ENCODE results near the gene RIOK3. TPM values are rescaled to one million over a fixed set of nuclear protein-coding genes. Genes with fewer than 3 reads are reported as not detected.
"Not testable (repeated sequence)": the region's sequence is repeated elsewhere in the genome, so short reads cannot be mapped to it uniquely, and the experiment has no call there.

Gene RIOK3
- total RNA-seq, 1 donor from 2014 or later = 73.4 TPM

DNA sequence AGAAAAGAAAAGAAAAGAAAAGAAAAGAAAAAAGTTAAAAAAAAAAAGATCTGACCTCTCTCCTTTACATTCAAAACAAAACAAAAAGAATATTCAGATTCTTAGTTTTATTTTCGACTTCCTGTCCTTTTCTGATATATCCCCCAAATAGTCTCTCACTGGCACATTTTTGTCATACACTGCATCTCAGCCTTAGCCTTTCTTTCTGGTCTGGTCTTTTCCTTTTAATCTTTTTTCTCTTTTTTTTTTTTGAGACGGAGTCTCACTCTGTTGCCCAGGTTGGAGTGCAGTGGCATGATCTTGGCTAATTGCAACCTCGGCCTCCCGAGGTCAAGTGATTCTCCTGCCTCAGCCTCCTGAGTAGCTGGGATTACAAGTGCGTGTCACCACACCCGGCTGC lies 1.6 kb upstream of the RIOK3 start:
- DNase-seq (ENCODE audit: low spot score) = no peak

- DNase-seq (ENCODE audit: low spot score) = no peak
Measured at GRCh38 chr18:23452347-23452727, 750 bp upstream of the RIOK3 start.

- peak; percentile 49 for DNase-seq (ENCODE audit: low spot score)
Measured at GRCh38 chr18:23453680-23454058, 582 bp downstream of the RIOK3 start.

GRCh38 chr18:23456835-23457234 lies 3.7 kb downstream of the RIOK3 start:
- DNase-seq (ENCODE audit: low spot score) = no peak

DNA sequence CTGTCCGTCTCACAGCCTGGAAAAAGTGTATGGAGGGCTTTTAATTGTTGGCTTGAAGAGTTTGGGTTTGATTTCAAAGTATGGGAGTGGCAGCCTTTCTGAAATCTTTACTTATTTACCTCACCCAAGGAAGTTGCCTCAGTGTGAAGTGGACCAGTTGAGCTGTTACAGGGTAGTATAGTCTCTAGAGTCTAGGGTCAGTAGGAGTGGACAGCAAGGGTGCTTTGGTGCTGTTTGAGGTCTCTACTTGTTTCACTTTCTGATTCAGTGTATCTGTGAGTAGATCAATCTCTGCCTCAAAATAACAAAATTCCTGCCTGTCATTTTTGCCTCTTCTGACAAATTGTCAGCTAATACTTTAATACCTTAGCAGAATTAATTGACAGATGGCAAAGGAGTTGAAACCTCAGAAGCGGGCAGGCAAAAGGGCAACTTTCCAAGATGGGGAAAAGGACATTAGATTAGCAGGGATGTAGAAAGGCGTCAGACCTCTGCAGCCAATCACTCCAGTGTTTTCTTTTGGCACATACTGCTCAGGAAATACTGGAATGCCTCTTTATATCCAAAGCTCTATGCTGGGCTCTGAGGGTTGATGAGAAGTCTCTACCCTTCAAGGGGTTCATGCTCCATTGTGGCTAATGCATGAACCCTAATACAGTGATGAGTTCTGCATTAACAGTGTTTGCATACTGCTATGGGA lies 5.9 kb downstream of the RIOK3 start:
- DNase-seq (ENCODE audit: low spot score) = no peak

DNA sequence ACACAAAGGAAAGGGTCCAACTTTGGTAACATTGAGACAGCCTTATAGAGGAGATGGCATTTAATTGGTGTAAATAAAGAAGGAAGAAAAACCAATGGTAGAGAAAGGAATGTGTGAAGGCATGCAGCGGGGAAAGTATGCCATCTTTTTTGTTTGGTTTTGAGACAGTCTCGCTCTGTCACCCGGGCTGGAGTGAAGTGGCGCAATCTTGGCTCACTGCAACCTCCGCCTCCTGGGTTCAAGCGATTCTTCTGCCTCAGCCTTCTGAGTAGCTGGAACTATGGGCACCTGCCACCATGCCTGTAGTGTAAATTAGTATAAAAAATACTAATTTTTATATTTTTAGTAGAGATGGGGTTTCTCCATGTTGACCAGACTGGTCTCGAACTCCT lies 6.4 kb downstream of the RIOK3 start:
- no peak for DNase-seq (ENCODE audit: low spot score)

- DNase-seq (ENCODE audit: low spot score) = no peak
Measured at GRCh38 chr18:23460285-23461273, 7.5 kb downstream of the RIOK3 start.

DNA sequence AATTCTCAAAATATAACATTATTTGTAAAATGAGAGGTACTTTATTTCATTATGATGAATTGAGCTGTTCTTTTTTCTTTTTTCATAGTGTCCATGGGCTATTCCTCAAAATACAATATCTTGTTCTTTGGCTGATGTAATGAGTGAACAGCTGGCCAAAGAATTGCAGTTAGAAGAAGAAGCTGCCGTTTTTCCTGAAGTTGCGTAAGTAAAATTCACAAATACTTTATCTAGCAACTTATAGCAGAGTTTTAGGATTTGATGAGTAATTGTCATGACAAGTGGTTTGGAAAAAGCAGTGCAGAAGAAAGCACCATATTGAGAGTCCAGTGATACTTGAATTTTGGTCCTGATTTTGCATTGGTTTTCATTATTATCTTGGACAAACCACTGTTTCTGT lies 9.8 kb downstream of the RIOK3 start:
- no peak for DNase-seq (ENCODE audit: low spot score)

DNA sequence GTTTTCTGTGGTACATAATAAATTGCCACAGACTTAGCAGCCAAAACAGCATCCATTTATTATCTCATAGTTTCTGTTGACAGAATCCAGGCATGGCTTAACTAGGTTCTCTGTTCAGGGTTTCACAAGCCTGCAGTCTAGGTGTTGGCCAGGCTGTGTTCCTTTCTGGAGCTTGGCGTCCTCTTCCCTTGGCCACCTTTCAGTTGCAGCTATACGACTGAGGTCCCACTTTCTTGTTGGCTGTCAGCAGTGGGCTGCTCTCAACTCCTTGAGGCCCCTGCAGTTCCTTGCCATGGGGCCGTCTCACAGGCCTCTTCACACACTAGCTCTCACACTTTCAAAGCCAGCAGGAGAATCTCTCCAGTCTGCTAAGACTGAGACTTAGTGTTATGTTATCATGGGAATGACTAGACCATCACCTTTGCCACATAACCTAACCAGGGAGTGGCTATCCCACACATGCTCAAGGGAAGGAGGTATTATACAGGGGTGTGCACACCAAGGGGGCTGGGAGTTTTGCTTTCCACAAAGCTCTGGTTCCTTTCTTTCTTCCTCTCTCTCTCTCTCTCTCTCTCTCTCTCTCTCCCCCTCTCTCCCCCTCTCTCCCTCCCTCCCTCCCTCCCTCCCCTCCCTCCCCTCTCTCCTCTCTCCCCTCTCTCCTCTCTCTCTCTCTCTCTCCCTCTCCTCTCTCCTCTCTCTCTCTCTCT lies 15.8 kb downstream of the RIOK3 start:
- no peak for DNase-seq (ENCODE audit: low spot score)

- DNase-seq (ENCODE audit: low spot score) = no peak
Measured at GRCh38 chr18:23470620-23471387, 17.7 kb downstream of the RIOK3 start.

- DNase-seq (ENCODE audit: low spot score) = no peak
Measured at GRCh38 chr18:23471486-23471885, 18.4 kb downstream of the RIOK3 start.

DNA sequence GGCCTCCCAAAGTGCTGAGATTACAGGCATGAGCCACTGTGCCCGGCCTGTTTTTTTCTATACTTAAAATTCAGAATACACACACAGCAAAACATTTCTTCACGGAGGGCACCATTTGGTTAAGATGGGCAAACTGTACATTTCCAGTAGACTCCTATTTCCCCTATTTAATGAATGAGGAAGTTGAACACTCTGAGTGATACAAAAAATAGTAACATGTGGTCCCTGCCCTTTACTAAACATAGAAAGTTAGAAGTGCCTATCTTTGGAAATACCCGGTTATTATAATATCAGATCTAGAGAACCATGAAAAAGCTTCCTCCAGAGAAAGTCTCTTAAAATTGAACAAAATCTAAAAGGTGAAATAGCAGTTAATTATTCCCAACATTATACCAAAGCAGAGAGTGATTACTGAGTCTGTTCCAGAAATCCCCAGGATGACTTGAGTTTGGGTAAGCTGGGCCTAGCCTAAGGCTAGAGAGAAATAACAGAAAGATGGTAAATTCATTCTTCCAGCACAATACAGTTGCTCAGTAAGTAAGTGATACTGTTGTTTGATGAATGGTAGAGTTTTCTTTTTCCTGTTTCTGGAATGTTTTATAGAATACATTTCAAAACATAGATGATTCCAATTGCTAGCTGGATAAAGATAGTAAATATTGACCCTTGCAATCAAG lies 26.9 kb downstream of the RIOK3 start:
- no peak for DNase-seq (ENCODE audit: low spot score)

- no peak for DNase-seq (ENCODE audit: low spot score)
Measured at GRCh38 chr18:23484561-23485182, 31.6 kb downstream of the RIOK3 start.

GRCh38 chr18:23485386-23485785 lies 32.3 kb downstream of the RIOK3 start:
- DNase-seq (ENCODE audit: low spot score) = no peak

- no peak for DNase-seq (ENCODE audit: low spot score)
Measured at GRCh38 chr18:23487738-23488570, 34.9 kb downstream of the RIOK3 start.

DNA sequence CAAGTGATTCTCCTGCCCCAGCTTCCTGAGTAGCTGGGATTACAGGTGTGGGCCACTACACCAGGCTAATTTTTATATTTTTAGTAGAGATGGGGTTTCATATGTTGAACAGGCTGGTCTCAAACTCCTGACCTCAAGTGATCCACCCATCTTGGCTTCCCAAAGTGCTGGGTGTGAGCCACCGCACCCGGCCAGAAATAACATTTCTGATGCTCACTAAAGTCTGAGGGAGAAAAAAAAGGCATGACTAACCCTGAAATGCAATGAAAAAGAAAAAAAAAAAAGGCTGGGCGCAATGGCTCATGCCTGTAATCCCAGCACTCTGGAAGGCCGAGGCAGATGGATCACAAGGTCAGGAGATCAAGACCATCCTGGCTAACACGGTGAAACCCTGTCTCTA lies 36.5 kb downstream of the RIOK3 start:
- DNase-seq (ENCODE audit: low spot score) = not testable (repeated sequence)

- DNase-seq (ENCODE audit: low spot score) = no peak
Measured at GRCh38 chr18:23493654-23494053, 40.6 kb downstream of the RIOK3 start.

- no peak for DNase-seq (ENCODE audit: low spot score)
Measured at GRCh38 chr18:23494992-23495391, 41.9 kb downstream of the RIOK3 start.

DNA sequence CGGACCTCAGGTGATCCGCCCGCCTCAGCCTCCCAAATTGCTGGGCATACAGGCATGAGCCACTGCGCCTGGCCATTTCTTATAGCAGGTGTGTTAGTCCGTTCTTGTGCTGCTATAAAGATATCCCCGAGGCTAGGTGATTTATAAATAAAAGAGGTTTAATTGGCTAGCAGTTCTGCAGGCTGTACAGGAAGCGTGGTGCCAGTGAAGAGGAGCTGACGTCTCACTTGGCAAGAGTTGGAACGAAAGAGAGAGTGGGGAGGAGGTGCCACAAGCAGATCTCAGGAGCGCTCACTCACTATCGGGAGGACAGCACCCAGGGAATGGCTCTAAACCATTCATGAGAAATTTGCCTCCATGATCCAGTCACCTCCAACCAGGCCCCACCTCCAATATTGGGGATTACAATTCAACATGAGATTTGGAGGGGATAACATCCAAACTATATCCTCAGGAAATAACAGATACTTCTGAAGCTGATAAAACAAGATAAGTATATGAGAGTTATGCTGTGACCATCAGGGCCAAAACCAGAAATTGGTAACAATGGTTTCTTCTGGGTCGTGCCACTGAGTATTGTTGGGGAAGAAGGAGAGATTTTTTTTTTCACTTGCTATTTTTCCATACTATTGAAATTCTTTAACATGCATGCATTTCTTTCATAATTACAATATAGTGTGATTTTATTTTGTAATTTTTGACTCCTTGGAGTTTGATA lies 42.8 kb downstream of the RIOK3 start:
- no peak for DNase-seq (ENCODE audit: low spot score)

All from ureter (tissue), 1 donor.